ENCODE measurements around the gene LRRIQ1. TPM values are rescaled to one million over a fixed set of nuclear protein-coding genes. Genes with fewer than 3 reads are reported as not detected.

The LRRIQ1 gene
- total and polyA plus RNA-seq, 2 experiments from 2014 or later, result 1.4 to 4.0 TPM

GRCh38 chr12:85036733-85037132, 582 bp downstream of the LRRIQ1 start (continued):
- no peak for TF ChIP-seq CTCF (conservative IDR thresholded peaks at IDR 0.05; ENCODE audit: low read depth in 2 of 2)
- no peak for TF ChIP-seq POLR2AphosphoS5 (IDR thresholded peaks at IDR 0.05; ENCODE audit: low read depth)
- TF ChIP-seq ZNF331 (CRISPR knock-in tag; IDR thresholded peaks at IDR 0.05; ENCODE audit: low read depth), result no peak
- no peak for TF ChIP-seq CREB1 (CRISPR knock-in tag; IDR thresholded peaks at IDR 0.05; ENCODE audit: low read depth)
- TF ChIP-seq ZNF462 (CRISPR knock-in tag; IDR thresholded peaks at IDR 0.05), result no peak

- no peaks in the 10 kb centered on the region for H3K27me3 ChIP-seq (ENCODE audit: insufficient read depth)
- H2AFZ ChIP-seq, result no peak overlapping the region
- H3K36me3 ChIP-seq (ENCODE audit: insufficient read depth), result no peaks in the 10 kb centered on the region
- no peak overlapping the region for H3K4me2 ChIP-seq
- DNase-seq (ENCODE audit: low spot score) (no peak), ATAC-seq (no peak)
- no peak for TF ChIP-seq STAT1 (IDR thresholded peaks at IDR 0.05; ENCODE audit: unreplicated experiment)
- no peak for TF ChIP-seq JUNB (IDR thresholded peaks at IDR 0.05; ENCODE audit: unreplicated experiment)
- TF ChIP-seq ZNF331 (CRISPR knock-in tag; IDR thresholded peaks at IDR 0.05; ENCODE audit: low read depth), result no peak
- no peak for TF ChIP-seq CREB1 (CRISPR knock-in tag; IDR thresholded peaks at IDR 0.05; ENCODE audit: low read depth)
- no peak overlapping the region for H3K27ac Mint-ChIP-seq
- H3K9me2 ChIP-seq (ENCODE audit: insufficient read depth), result no peaks in the 10 kb centered on the region
- H3F3A ChIP-seq (replicated peaks; ENCODE audit: low read depth), result no peaks in the 10 kb centered on the region
- H3K4me1 ChIP-seq (ENCODE audit: insufficient read depth), result no peaks in the 10 kb centered on the region
- H3K4me3 Mint-ChIP-seq, result no peak overlapping the region
- H3K4me3 ChIP-seq, result no peak overlapping the region
- no peaks in the 10 kb centered on the region for H3K79me2 ChIP-seq (replicated peaks; ENCODE audit: insufficient read depth)
- H3K9me3 Mint-ChIP-seq, result no peaks in the 10 kb centered on the region
- H3K4me1 Mint-ChIP-seq, result no peaks in the 10 kb centered on the region
- no peaks in the 10 kb centered on the region for H4K20me1 ChIP-seq (replicated peaks; ENCODE audit: insufficient read depth)
- H3K27ac ChIP-seq (ENCODE audit: low read depth), result no peak overlapping the region
- no peaks in the 10 kb centered on the region for H3K36me3 Mint-ChIP-seq (ENCODE audit: low read depth)
- no peaks in the 10 kb centered on the region for H3K27me3 Mint-ChIP-seq (ENCODE audit: insufficient read depth, low read depth, poor library complexity)
Observed at GRCh38 chr12:85041395-85041794, 5.2 kb downstream of the LRRIQ1 start.

All from GM23338 (cell line).